Ectodermal cell (in vitro differentiated cells): Measurements from ENCODE around the gene ASTN2.

Source experiments
- H3K27ac ChIP-seq: 2 replicates; pipeline ENCODE4 v1.7.0; 2013; ENCODE audit warnings: mild to moderate bottlenecking, low read depth, low read length; ENCODE audit not compliant: insufficient read depth, poor library complexity, severe bottlenecking
- H3K27me3 ChIP-seq: 2 replicates; pipeline ENCODE4 v1.7.0; 2013; ENCODE audit warnings: mild to moderate bottlenecking, low read length; ENCODE audit not compliant: insufficient read depth, control insufficient read depth, poor library complexity, severe bottlenecking
- H3K36me3 ChIP-seq: one replicate; pipeline ENCODE4 v1.7.0; 2013; ENCODE audit warnings: low read length; ENCODE audit not compliant: control insufficient read depth, insufficient read depth
- H3K4me1 ChIP-seq: one replicate; pipeline ENCODE4 v1.7.0; 2013; ENCODE audit warnings: low read length; ENCODE audit not compliant: control insufficient read depth, insufficient read depth
- H3K4me3 ChIP-seq: 2 replicates; pipeline ENCODE4 v1.7.0; 2013; ENCODE audit warnings: low read depth, low read length, control low read depth; ENCODE audit not compliant: insufficient read depth
- H3K9me3 ChIP-seq: 2 replicates; pipeline ENCODE4 v1.7.0; 2013; ENCODE audit warnings: mild to moderate bottlenecking, low read length, moderate library complexity; ENCODE audit not compliant: control insufficient read depth
- WGBS, 2 experiments: methylation state at CpG; one replicate each; pipeline ENCODE4 v1.1.7; 2013; ENCODE audit warnings: missing lambda C conversion rate in 2 of 2; 5-methylcytosine and 5-hydroxymethylcytosine counted together

Gene ASTN2

DNA sequence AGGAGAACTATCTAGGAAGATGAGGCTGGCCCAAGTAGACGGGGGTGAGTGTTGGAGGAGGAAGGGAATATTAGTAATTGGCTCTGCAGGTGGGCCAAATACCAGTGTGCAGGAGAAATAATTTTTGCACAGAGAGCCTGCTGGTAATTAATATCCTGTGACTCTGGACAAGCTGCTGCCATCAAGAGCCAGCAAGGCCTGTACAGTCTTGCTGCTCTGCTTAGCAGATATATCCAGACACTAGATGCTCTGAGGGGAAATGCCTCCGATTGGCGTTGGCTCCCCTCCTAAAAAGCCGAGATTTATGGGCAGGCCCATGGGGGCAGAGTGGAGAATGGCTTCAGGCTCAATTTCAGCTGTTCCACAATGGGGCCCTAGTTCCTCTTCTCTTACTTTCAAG, 29.6 kb upstream of the ASTN2 start:
- no peaks in the 10 kb centered on the region for H3K27me3 ChIP-seq
- H3K9me3 ChIP-seq: no peaks in the 10 kb centered on the region
- no peaks in the 10 kb centered on the region for H3K4me1 ChIP-seq
- H3K27ac ChIP-seq: no peak overlapping the region
- no peaks in the 10 kb centered on the region for H3K36me3 ChIP-seq
- WGBS, 2 experiments: 79 to 82% methylated on average over 4 of the region's 4 CpGs
- H3K4me3 ChIP-seq: no peak overlapping the region

GRCh38 chr9:117437283-117437682, 22.4 kb upstream of the ASTN2 start:
- WGBS, 2 experiments: 90 to 93% methylated on average over 6 of the region's 6 CpGs
- no peaks in the 10 kb centered on the region for H3K4me1 ChIP-seq
- no peaks in the 10 kb centered on the region for H3K36me3 ChIP-seq
- no peaks in the 10 kb centered on the region for H3K27me3 ChIP-seq
- H3K9me3 ChIP-seq: no peaks in the 10 kb centered on the region
- H3K27ac ChIP-seq: no peak overlapping the region
- no peak overlapping the region for H3K4me3 ChIP-seq

- Histone ChIP-seq H3K36me3 (no peaks in the 10 kb centered on the region), H3K9me3 (no peaks in the 10 kb centered on the region), H3K4me3 (no peak overlapping the region), H3K27me3 (no peaks in the 10 kb centered on the region), H3K4me1 (no peaks in the 10 kb centered on the region), H3K27ac (no peak overlapping the region)
- 91 to 97% methylated on average over 3 of the region's 4 CpGs for WGBS, 2 experiments
Observed at GRCh38 chr9:117435630-117436261, 20.9 kb upstream of the ASTN2 start.

DNA sequence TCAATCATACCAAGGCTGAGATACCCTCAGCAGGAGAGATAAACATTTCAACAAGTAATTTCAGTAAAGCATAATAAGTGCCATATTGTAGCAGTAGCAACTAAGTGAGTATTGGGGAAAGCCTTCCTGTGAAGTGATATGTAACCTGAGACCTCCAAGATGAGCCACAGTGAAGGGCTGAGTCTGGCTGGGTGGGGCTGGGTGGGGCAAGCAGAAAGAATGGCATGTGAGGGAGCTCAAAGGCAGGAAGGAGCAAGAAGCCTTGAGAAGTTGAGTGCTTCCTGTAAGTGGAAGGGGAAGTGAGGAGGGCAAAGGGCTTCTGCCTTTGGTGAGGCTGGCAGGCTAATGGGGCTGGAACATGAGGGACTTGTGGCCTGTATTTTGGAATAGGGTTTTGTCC, 19.7 kb upstream of the ASTN2 start:
- no peaks in the 10 kb centered on the region for H3K9me3 ChIP-seq
- H3K4me3 ChIP-seq: no peak overlapping the region
- no peaks in the 10 kb centered on the region for H3K36me3 ChIP-seq
- H3K27ac ChIP-seq: no peak overlapping the region
- H3K27me3 ChIP-seq: no peaks in the 10 kb centered on the region
- no peaks in the 10 kb centered on the region for H3K4me1 ChIP-seq

GRCh38 chr9:117430813-117431212, 16.0 kb upstream of the ASTN2 start:
- Histone ChIP-seq H3K4me1 (no peaks in the 10 kb centered on the region), H3K27me3 (no peaks in the 10 kb centered on the region), H3K27ac (no peak overlapping the region), H3K4me3 (no peak overlapping the region), H3K9me3 (no peaks in the 10 kb centered on the region), H3K36me3 (no peaks in the 10 kb centered on the region)
- 96 to 100% methylated on average over 2 of the region's 2 CpGs for WGBS, 2 experiments

DNA sequence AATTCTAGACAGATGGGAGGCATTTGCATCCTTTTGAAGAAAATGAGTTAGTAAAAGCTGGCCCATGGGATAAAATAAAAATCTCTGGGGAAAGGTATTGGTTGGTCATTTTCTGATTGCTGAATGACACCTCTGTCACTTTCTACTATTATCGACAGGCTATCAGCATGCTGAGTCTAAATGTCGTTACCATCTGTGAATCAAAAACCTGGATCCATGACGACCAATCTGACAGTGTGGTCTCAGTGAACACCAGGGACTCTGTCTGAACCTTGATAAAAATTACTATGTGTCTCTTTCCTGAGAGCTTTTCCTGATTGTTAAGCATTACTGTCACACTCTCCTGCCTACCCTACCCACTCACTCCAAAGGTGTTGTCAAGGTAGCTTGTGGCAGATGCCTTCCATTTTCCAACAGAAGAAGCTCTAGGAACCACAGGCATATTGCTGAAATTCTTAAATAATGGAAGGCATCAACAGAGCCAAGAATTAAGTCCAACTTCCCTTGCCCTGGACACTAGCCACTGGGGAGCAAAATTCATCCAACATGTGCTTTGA, 12.6 kb upstream of the ASTN2 start:
- 93 to 94% methylated on average over 3 of the region's 3 CpGs for WGBS, 2 experiments
- H3K27ac ChIP-seq: no peak overlapping the region
- peaks cover under 1% of the 10 kb centered on the region for H3K27me3 ChIP-seq
- H3K9me3 ChIP-seq: no peaks in the 10 kb centered on the region
- H3K36me3 ChIP-seq: no peaks in the 10 kb centered on the region
- no peak overlapping the region for H3K4me3 ChIP-seq
- H3K4me1 ChIP-seq: no peaks in the 10 kb centered on the region

DNA sequence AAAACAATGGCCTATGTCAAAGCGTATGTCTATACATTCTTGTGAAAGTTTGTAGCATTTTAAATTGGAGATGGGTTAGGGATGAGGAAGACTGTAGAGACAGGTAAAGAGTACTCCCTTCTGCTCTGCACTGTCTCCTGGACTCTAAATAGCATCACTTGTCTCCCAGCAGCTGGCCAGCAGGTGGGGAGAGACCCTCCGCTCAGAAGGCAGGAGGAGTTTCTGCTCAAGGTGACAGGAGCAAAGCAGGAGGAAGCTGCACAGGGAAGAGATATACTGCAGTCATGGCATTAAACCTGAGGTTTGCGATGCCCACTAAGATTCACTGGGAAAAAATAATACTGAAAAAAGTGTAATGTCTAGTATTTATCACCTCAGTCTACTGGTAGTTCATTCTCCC, 10.7 kb upstream of the ASTN2 start:
- Histone ChIP-seq H3K27ac (no peak overlapping the region), H3K4me3 (no peak overlapping the region), H3K36me3 (no peaks in the 10 kb centered on the region), H3K27me3 (peaks cover 5% of the 10 kb centered on the region), H3K4me1 (no peaks in the 10 kb centered on the region), H3K9me3 (no peaks in the 10 kb centered on the region)
- WGBS, 2 experiments: 77 to 79% methylated on average over 3 of the region's 3 CpGs

DNA sequence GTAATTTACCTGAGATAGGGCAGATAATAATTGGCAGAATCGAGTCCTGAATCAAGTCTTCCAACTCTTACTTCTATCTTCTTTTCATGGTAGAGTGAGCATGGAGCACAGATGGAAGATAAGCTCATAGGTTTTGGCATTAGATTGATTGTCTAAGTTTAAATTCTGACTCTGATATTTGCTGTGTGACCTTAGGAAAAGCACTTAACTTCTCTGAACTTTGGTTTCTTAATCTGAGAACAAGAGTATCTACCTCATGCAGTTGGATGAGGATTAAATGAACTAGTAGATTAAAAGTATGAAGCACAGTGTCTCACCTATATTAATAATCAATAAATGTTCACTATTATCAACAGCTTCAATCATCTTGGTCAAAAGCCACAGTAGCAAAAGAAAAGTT, 9.4 kb upstream of the ASTN2 start:
- Histone ChIP-seq H3K9me3 (no peaks in the 10 kb centered on the region), H3K27ac (no peak overlapping the region), H3K4me1 (no peaks in the 10 kb centered on the region), H3K27me3 (peaks cover 13% of the 10 kb centered on the region), H3K4me3 (no peak overlapping the region), H3K36me3 (no peaks in the 10 kb centered on the region)
- 81% methylated on average over 1 of the region's 1 CpG; no CpG with 5 or more reads in 1 of the 2 experiments for WGBS, 2 experiments

GRCh38 chr9:117418111-117418510, 3.3 kb upstream of the ASTN2 start:
- peaks cover 8% of the 10 kb centered on the region for H3K4me1 ChIP-seq
- H3K27ac ChIP-seq: no peak overlapping the region
- no peaks in the 10 kb centered on the region for H3K9me3 ChIP-seq
- H3K27me3 ChIP-seq: peaks cover 69% of the 10 kb centered on the region
- 77 to 78% methylated on average over 1 of the region's 1 CpG for WGBS, 2 experiments
- no peak overlapping the region for H3K4me3 ChIP-seq
- no peaks in the 10 kb centered on the region for H3K36me3 ChIP-seq

- H3K9me3 ChIP-seq: no peaks in the 10 kb centered on the region
- peaks cover 76% of the 10 kb centered on the region for H3K27me3 ChIP-seq
- H3K4me3 ChIP-seq: no peak overlapping the region
- H3K27ac ChIP-seq: no peak overlapping the region
- H3K36me3 ChIP-seq: no peaks in the 10 kb centered on the region
- peaks cover 12% of the 10 kb centered on the region for H3K4me1 ChIP-seq
- WGBS, 2 experiments: 88 to 90% methylated on average over 2 of the region's 2 CpGs
Observed at GRCh38 chr9:117416856-117417255, 2.0 kb upstream of the ASTN2 start.
